KMS-11 (cell line): ENCODE data around the gene FGF14.

ENCODE experiments used
- H2AFZ ChIP-seq: fragments of 200-600 bp; sonication (generic); 2 replicates; pipeline ENCODE4 v1.6.1; 2016; ENCODE audit warnings: antibody characterized with exemption, mixed run types, low read depth
- H3K27ac ChIP-seq: fragments of 200-600 bp; sonication (generic); 2 replicates; pipeline ENCODE4 v1.6.1; 2016; ENCODE audit warnings: mild to moderate bottlenecking, mixed run types
- H3K27me3 ChIP-seq: fragments of 200-600 bp; sonication (generic); 2 replicates; pipeline ENCODE4 v1.6.1; 2017; ENCODE audit warnings: mild to moderate bottlenecking, low read depth, mixed run types, moderate library complexity; ENCODE audit not compliant: insufficient read depth
- H3K36me3 ChIP-seq: fragments of 200-600 bp; sonication (generic); 2 replicates; pipeline ENCODE4 v1.6.1; 2017; ENCODE audit warnings: mild to moderate bottlenecking, mixed run types; ENCODE audit not compliant: insufficient read depth
- H3K4me1 ChIP-seq: fragments of 200-600 bp; sonication (generic); 2 replicates; pipeline ENCODE4 v1.6.1; 2016; ENCODE audit warnings: mild to moderate bottlenecking, low read depth, mixed run types; ENCODE audit not compliant: poor library complexity, severe bottlenecking
- H3K4me2 ChIP-seq: fragments of 200-600 bp; sonication (generic); 2 replicates; pipeline ENCODE4 v1.7.0; 2016; ENCODE audit warnings: mild to moderate bottlenecking, mixed run types
- H3K4me3 ChIP-seq: fragments of 200-600 bp; sonication (generic); IDR thresholded peaks from 2 replicates; pipeline ENCODE4 v1.6.1; 2017; ENCODE audit warnings: low read depth, low read length, mixed read lengths; ENCODE audit not compliant: insufficient read depth
- H3K79me2 ChIP-seq: fragments of 200-600 bp; sonication (generic); 2 replicates; pipeline ENCODE4 v1.6.1; 2016; ENCODE audit warnings: low read depth, mixed run types; ENCODE audit not compliant: insufficient read depth
- H3K9ac ChIP-seq: fragments of 200-600 bp; sonication (generic); 2 replicates; pipeline ENCODE4 v1.6.1; 2016; ENCODE audit warnings: mild to moderate bottlenecking, mixed run types
- H4K20me1 ChIP-seq: fragments of 200-600 bp; sonication (generic); 2 replicates; pipeline ENCODE4 v1.6.1; 2016; ENCODE audit warnings: mild to moderate bottlenecking, mixed run types; ENCODE audit not compliant: insufficient read depth
- TF ChIP-seq, protein P1 (sequence below): fragments of 200-600 bp; sonication (generic); conservative IDR thresholded peaks from 2 replicates; pipeline ENCODE4 v1.6.1; 2017; ENCODE audit warnings: low read depth, mild to moderate bottlenecking, antibody characterized with exemption, low read length, moderate library complexity, mixed read lengths

The FGF14 gene

GRCh38 chr13:102182170-102182569, 219.7 kb downstream of the FGF14 start:
- no peaks in the 10 kb centered on the region for H3K4me1 ChIP-seq
- H3K36me3 ChIP-seq = no peaks in the 10 kb centered on the region
- no peak overlapping the region for H3K9ac ChIP-seq
- TF ChIP-seq, protein P1, sequence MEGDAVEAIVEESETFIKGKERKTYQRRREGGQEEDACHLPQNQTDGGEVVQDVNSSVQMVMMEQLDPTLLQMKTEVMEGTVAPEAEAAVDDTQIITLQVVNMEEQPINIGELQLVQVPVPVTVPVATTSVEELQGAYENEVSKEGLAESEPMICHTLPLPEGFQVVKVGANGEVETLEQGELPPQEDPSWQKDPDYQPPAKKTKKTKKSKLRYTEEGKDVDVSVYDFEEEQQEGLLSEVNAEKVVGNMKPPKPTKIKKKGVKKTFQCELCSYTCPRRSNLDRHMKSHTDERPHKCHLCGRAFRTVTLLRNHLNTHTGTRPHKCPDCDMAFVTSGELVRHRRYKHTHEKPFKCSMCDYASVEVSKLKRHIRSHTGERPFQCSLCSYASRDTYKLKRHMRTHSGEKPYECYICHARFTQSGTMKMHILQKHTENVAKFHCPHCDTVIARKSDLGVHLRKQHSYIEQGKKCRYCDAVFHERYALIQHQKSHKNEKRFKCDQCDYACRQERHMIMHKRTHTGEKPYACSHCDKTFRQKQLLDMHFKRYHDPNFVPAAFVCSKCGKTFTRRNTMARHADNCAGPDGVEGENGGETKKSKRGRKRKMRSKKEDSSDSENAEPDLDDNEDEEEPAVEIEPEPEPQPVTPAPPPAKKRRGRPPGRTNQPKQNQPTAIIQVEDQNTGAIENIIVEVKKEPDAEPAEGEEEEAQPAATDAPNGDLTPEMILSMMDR = no peak
- no peak overlapping the region for H3K4me3 ChIP-seq
- no peak overlapping the region for H3K4me2 ChIP-seq
- H3K27me3 ChIP-seq = no peaks in the 10 kb centered on the region
- no peak overlapping the region for H3K27ac ChIP-seq
- no peak overlapping the region for H2AFZ ChIP-seq
- H3K79me2 ChIP-seq = no peaks in the 10 kb centered on the region
- H4K20me1 ChIP-seq = no peaks in the 10 kb centered on the region

DNA sequence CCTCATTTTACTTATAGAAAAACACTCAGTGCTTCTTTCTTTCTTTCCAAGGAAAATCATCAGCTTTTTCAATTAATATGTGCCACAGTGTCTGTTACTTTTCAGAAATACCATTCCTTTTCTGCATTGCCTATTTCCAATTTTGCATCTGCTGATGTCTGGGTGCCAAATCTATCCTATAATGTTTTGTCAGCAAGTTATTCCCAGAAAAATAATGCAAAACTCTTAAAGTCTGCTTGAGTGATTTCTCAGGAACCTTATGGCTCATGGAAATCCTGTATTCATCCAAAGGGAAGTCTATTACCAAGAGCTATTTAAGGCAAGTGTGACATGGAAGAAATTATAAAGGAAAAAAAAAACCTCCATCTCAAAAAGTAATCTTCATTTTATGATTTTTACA, 224.4 kb downstream of the FGF14 start:
- H3K4me1 ChIP-seq = no peaks in the 10 kb centered on the region
- H3K79me2 ChIP-seq = no peaks in the 10 kb centered on the region
- H3K27me3 ChIP-seq = no peaks in the 10 kb centered on the region
- no peak overlapping the region for H3K4me3 ChIP-seq
- no peak overlapping the region for H3K9ac ChIP-seq
- no peak overlapping the region for H3K4me2 ChIP-seq
- H3K36me3 ChIP-seq = no peaks in the 10 kb centered on the region
- H4K20me1 ChIP-seq = no peaks in the 10 kb centered on the region
- no peak overlapping the region for H3K27ac ChIP-seq
- H2AFZ ChIP-seq = no peak overlapping the region
- TF ChIP-seq, protein P1 = no peak

- TF ChIP-seq, protein P1 = no peak
- no peaks in the 10 kb centered on the region for H3K4me1 ChIP-seq
- H3K27ac ChIP-seq = no peak overlapping the region
- no peak overlapping the region for H3K4me3 ChIP-seq
- no peaks in the 10 kb centered on the region for H4K20me1 ChIP-seq
- no peak overlapping the region for H3K4me2 ChIP-seq
- H2AFZ ChIP-seq = no peak overlapping the region
- H3K27me3 ChIP-seq = no peaks in the 10 kb centered on the region
- no peaks in the 10 kb centered on the region for H3K36me3 ChIP-seq
- H3K9ac ChIP-seq = no peak overlapping the region
- no peaks in the 10 kb centered on the region for H3K79me2 ChIP-seq
Observed at GRCh38 chr13:102176846-102177245, 225.0 kb downstream of the FGF14 start.

- Histone ChIP-seq H4K20me1 (no peaks in the 10 kb centered on the region), H3K9ac (no peak overlapping the region), H3K4me3 (no peak overlapping the region), H3K27me3 (no peaks in the 10 kb centered on the region), H3K27ac (no peak overlapping the region), H3K36me3 (no peaks in the 10 kb centered on the region), H3K79me2 (no peaks in the 10 kb centered on the region), H3K4me1 (no peaks in the 10 kb centered on the region), H3K4me2 (no peak overlapping the region), H2AFZ (no peak overlapping the region)
- TF ChIP-seq, protein P1 = no peak
Observed at GRCh38 chr13:102172406-102172805, 229.4 kb downstream of the FGF14 start.

DNA sequence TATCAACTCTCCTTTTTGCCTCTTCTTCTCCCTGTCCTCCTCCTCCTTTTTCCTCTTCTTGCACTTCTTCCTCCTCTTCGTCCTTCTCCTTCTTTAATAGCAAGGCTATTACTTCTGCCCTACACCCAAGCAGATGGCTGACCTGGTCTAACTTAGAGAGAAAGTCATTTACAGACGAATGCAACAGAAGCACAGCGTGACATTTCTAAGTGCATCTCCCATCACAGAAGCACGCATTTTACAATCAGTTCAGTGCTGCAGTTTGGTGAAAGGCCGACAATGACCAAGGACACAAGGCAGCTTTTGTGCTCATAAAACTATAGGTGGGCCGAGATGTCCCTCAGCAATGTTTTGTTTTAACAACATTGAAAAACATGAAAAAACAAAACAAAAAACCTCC, 231.5 kb downstream of the FGF14 start:
- Histone ChIP-seq H4K20me1 (no peaks in the 10 kb centered on the region), H3K27me3 (no peaks in the 10 kb centered on the region), H3K4me3 (no peak overlapping the region), H3K9ac (no peak overlapping the region), H2AFZ (no peak overlapping the region), H3K79me2 (no peaks in the 10 kb centered on the region), H3K36me3 (no peaks in the 10 kb centered on the region), H3K4me1 (no peaks in the 10 kb centered on the region), H3K27ac (no peak overlapping the region), H3K4me2 (no peak overlapping the region)
- TF ChIP-seq, protein P1 = no peak
